ENCODE results near the gene HECTD4.
"Not testable (repeated sequence)": the region's sequence is repeated elsewhere in the genome, so short reads cannot be mapped to it uniquely, and the experiment has no call there.

The HECTD4 gene

DNA sequence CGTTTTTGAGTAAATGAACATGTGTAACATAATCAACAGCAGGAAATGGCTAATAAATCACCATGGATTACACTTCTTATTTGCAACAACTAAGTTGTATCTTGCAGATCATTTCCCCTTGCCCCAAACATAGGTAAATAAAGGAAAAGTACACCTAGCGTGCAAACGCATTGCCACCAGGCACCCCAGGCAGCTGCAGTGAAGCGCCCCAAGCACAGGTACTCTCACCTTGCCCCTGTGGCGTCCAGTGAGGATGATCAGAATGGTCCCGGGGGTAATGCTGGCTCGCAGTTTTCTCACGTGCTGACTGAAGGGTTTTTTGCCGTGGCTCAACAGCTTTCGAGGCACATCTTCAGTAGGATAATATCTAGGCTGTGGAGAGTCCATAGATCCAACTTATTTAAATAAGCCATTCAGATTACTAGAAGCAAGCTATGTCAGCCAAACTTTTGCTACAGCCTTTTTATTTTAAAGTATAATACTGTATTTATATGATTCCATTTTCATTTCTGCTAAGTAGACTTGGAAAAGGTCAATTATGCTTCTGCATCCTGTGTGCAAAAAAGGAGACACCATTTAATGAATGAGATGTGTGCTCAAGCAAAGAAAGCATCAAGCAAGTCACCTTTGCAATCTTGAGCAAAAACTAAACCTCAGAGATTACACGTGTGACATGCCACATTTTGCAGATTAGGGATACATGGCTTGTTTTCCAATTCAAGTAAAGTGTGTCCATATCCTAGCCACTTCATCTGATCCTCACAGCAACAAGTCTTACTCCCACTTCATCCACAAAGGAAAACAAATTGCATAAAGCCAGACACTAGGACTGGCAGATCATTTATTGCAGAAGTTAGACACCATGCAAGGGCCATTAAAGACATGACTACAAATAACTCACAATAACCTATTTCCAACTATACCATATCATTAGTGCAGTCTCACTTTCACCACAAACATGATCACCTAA lies 24.6 kb upstream of the HECTD4 start:
- DNase-seq = no peak

DNA sequence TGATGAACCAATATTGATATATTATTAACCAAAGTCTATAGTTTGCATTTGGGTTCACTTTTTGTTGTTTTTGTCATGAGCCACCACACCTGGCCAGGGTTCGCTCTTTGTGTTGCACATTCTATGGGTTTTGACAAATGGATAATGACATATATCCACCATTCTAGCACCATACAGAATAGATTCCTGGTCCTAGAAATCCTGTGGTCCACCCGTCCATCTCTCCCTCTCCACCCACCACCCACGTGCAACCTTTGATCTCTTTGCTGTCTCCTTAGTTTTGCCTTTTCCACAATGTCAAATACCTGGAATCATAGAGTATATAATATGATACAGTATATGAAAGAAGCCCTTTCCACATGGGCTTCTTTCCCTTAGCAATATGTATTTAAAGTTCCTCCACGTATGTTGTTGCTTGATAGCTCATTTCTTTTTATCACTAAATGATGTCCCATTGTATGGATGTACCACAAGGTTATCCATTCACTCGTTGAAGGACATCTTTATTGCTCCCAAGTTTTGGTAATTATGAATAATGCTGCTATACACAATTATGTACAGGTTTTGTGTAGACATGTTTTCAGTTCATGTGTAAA lies 19.8 kb upstream of the HECTD4 start:
- DNase-seq = no peak

DNA sequence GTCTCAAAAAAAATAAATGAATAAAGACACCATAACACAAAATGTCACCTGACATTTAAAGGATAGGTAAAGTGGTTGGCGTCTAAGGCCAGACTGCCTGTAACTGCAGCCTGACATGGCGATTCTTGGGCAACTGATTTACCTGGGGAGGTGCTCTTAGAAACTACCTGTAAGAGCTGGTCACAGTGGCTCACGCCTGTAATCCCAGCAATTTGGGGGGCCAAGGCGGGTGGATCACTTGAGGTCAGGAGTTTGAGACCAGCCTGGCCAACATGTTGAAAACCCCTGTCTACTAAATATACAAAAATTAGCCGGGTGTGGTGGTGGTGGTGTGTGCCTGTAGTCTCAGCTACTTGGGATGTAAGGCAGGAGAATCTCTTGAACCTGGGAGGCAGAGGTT lies 18.8 kb upstream of the HECTD4 start:
- no peak for DNase-seq

- DNase-seq = no peak
Measured at GRCh38 chr12:112393328-112393727, 11.1 kb upstream of the HECTD4 start.

- DNase-seq = not testable (repeated sequence)
Measured at GRCh38 chr12:112389922-112390654, 7.9 kb upstream of the HECTD4 start.

DNA sequence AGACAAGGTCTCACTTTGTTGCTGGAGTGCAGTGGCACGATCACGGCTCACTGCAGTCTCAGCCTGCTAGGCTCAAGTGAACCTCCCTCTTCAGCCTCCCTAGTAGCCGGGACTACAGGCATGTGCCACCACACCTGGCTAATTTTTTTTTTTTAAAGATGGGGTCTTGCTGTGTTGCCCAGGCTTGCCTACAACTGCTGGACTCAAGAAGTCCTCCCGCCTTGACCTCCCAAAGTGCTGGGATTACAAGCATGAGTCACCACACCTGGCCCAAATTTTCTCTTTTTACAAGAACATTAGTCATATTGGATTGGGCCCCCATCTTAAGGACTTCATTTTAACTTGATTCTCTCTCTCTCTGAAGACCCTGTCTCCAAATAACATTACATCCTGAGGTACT lies 7.0 kb upstream of the HECTD4 start:
- DNase-seq = no peak

GRCh38 chr12:112386726-112387125 lies 4.5 kb upstream of the HECTD4 start:
- DNase-seq = peak; percentile 36

DNA sequence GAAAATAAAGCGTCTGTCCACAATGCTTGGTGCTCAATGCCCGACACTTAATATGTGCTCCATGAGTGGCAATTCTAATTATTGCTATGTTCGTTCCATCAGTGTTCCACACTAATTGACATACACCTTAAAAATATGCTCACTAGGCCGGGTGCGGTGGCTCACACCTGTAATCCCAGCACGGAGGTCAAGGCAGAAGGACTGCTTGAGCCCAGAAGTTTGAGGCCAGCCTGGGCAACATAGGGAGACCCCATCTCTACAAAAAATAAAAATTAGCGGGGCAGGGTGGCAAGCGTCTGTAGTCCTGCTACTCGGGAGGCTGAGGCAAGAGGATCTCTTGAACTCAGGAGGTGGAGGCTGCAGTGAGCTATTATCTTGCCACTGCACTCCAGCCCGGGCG lies 635 bp upstream of the HECTD4 start:
- no peak for DNase-seq

- no peak for DNase-seq
Measured at GRCh38 chr12:112381406-112381882, 787 bp downstream of the HECTD4 start.

- no peak for DNase-seq
Measured at GRCh38 chr12:112380663-112381405, 1.4 kb downstream of the HECTD4 start.

- DNase-seq = no peak
Measured at GRCh38 chr12:112375105-112375504, 7.1 kb downstream of the HECTD4 start.

DNA sequence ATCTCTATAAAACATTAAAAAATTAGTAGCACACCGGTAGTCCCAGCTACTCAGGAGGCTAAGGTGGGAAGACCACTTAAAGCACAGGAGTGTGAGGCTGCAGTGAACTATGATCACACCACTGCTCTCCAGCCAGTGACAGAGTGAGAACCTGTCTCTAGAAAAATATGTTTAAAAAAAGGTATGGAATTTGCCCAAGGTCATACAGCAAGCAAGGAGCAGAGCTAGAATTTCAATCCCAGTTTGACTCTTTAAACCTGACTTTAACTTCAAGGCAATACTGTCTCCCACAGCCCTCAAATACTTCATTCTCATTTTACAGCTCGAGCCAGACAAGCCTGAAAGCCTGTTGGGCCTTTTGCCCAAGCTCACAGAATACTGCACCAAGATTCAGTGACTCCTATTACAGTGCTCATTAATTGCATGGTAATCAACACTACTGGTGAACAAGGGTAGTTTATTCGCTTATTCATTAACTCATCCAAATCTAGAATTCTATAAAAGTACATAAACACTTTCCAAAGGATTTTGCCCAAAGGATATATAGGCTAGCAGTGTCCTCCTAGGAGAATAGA lies 8.0 kb downstream of the HECTD4 start:
- DNase-seq = no peak

- DNase-seq = no peak
Measured at GRCh38 chr12:112370868-112371510, 11.2 kb downstream of the HECTD4 start.

GRCh38 chr12:112370199-112370598 lies 12.0 kb downstream of the HECTD4 start:
- no peak for DNase-seq

GRCh38 chr12:112368856-112369255 lies 13.4 kb downstream of the HECTD4 start:
- no peak for DNase-seq

GRCh38 chr12:112367965-112368364 lies 14.3 kb downstream of the HECTD4 start:
- DNase-seq = no peak

DNA sequence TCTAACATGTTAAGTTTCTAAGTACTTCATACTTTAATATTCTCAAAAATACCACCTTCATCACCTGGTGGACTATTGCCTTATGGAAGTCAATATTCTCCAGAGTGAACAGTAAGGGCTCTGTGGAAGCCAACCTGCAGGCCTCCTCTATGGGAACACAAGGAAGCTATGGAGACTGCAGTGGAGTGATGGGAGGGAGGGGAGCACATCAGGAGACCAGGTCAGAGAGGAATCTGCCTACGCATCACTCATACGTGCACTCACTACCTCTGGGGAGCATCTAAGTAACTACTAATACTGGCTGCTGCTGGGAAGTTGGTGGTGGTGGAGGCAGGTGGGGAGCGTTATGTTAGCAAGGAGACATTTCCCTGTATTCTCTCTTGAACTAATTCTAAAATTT lies 19.9 kb downstream of the HECTD4 start:
- DNase-seq = no peak

- DNase-seq = no peak
Measured at GRCh38 chr12:112361271-112361670, 21.0 kb downstream of the HECTD4 start.

DNA sequence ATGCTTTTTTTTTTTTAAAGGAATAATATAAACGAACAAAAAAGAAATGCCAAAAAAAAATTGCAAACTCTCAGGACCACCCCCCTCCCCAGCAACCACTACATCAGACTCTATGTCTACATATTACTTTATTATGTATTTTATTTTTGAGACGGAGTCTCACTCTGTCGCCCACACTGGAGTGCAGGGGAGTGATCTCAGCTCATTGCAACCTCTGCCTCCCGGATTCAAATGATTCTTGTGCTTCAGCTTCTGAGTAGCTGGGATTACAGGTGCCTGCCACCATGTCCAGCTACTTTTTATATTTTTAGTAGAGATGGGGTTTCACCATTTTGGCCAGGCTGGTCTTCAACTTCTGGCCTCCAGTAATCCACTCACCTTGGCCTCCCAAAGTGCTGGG lies 22.9 kb downstream of the HECTD4 start:
- no peak for DNase-seq

DNA sequence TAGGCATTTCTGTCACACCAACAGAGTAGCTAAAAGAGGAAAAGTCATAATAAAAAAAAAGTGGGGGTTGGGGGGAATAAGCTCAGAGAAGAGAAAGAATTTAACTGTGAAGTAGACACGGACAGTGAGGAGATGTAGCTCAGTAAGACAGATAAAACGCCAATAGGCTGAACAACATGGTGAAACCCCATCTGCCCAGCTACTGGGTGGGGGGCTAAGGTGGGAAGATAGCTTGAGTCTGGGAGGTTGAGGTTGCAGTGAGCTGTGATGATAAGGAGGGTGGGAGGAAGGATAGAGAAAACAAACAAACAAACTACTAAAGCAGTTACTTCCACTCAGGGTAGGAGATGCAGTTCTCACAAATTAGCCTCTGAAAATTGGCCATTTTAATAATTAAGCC lies 25.0 kb downstream of the HECTD4 start:
- DNase-seq = no peak

DNA sequence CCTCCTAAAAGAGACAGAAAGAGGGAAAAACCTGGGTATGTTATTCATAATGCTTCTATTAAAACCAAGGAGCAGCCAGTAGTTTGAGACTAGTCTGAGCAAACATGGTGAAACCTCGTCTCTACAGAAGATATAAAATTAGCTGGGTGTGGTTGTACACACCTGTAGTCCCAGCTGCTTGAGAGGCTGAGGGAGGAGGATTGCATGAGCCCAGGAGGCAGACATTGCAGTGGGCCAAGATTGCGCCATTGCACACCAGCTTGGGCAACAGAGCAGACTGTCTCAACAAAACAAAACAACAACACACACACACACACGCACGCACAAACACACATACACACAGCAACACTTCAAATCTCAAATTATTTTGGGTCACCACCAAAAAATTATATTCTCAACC lies 27.8 kb downstream of the HECTD4 start:
- DNase-seq = no peak

GRCh38 chr12:112353393-112353792 lies 28.8 kb downstream of the HECTD4 start:
- no peak for DNase-seq
